ENCODE data around the gene ADAM8. TPM values are rescaled to one million over a fixed set of nuclear protein-coding genes. Genes with fewer than 3 reads are reported as not detected.

ADAM8 gene
- polyA plus RNA-seq, 1 donor from 2014 or later, result 70.9 TPM

- Mint-ChIP-seq H3K27me3 (peaks cover 2% of the 10 kb centered on the region), H3K4me3 (no peak overlapping the region), H3K36me3 (peaks cover under 1% of the 10 kb centered on the region), H3K4me1 (peaks cover 17 to 22% (median 21%) of the 10 kb centered on the region in 3 donors), H3K9me3 (no peaks in the 10 kb centered on the region), H3K27ac (no peak overlapping the region)
Observed at GRCh38 chr10:133280391-133281059, 3.9 kb upstream of the ADAM8 start.

- H3K4me3 Mint-ChIP-seq, result peak overlapping the region in 3 of 4 donors; percentile 45 to 91 (median 65)
- no peaks in the 10 kb centered on the region for H3K36me3 Mint-ChIP-seq
- peaks cover 17 to 25% (median 22%) of the 10 kb centered on the region in 3 donors for H3K4me1 Mint-ChIP-seq
- no peaks in the 10 kb centered on the region for H3K9me3 Mint-ChIP-seq
- H3K27ac Mint-ChIP-seq, result peak overlapping the region; percentile 53 to 98 (median 98)
- H3K27me3 Mint-ChIP-seq, result peaks cover 2% of the 10 kb centered on the region
Observed at GRCh38 chr10:133279326-133280226, 2.9 kb upstream of the ADAM8 start.

- no peaks in the 10 kb centered on the region for H3K36me3 Mint-ChIP-seq
- H3K4me1 Mint-ChIP-seq, result peaks cover 17 to 25% (median 22%) of the 10 kb centered on the region in 3 donors
- H3K27ac Mint-ChIP-seq, result peak overlapping the region; percentile 96 to 98 (median 98)
- no peaks in the 10 kb centered on the region for H3K9me3 Mint-ChIP-seq
- peak overlapping the region; percentile 81 to 92 (median 91) for H3K4me3 Mint-ChIP-seq
- peaks cover 2% of the 10 kb centered on the region for H3K27me3 Mint-ChIP-seq
Observed at GRCh38 chr10:133278577-133279265, 2.1 kb upstream of the ADAM8 start.

- H3K36me3 Mint-ChIP-seq, result no peaks in the 10 kb centered on the region
Observed at GRCh38 chr10:133277993-133278576, 1.4 kb upstream of the ADAM8 start.

GRCh38 chr10:133277277-133277992 is 767 bp upstream of the ADAM8 start:
- no peaks in the 10 kb centered on the region for H3K9me3 Mint-ChIP-seq
- H3K27ac Mint-ChIP-seq, result peak overlapping the region; percentile 89 to 98 (median 98)
- peak overlapping the region; percentile 81 to 97 (median 92) for H3K4me3 Mint-ChIP-seq
- H3K4me1 Mint-ChIP-seq, result peaks cover 17 to 25% (median 22%) of the 10 kb centered on the region in 3 donors
- peaks cover 2% of the 10 kb centered on the region for H3K27me3 Mint-ChIP-seq
- H3K36me3 Mint-ChIP-seq, result no peaks in the 10 kb centered on the region

More at GRCh38 chr10:133277993-133278576, 1.4 kb upstream of the ADAM8 start:
- Mint-ChIP-seq H3K27me3 (peaks cover 2% of the 10 kb centered on the region), H3K27ac (peak overlapping the region; percentile 96 to 98 (median 98)), H3K4me1 (peaks cover 17 to 25% (median 22%) of the 10 kb centered on the region in 3 donors), H3K9me3 (no peaks in the 10 kb centered on the region), H3K4me3 (peak overlapping the region; percentile 81 to 92 (median 91))

- peaks cover 2% of the 10 kb centered on the region for H3K27me3 Mint-ChIP-seq
- H3K4me3 Mint-ChIP-seq, result peak overlapping the region; percentile 89 to 97 (median 94)
- no peaks in the 10 kb centered on the region for H3K36me3 Mint-ChIP-seq
- H3K9me3 Mint-ChIP-seq, result no peaks in the 10 kb centered on the region
- H3K4me1 Mint-ChIP-seq, result peaks cover 17 to 25% (median 22%) of the 10 kb centered on the region in 3 donors
- peak overlapping the region; percentile 94 to 98 (median 98) for H3K27ac Mint-ChIP-seq
Observed at GRCh38 chr10:133276100-133276434, 601 bp downstream of the ADAM8 start.

GRCh38 chr10:133275684-133276092 is 980 bp downstream of the ADAM8 start:
- H3K27ac Mint-ChIP-seq, result peak overlapping the region; percentile 94 to 98 (median 98)
- H3K27me3 Mint-ChIP-seq, result peaks cover 2% of the 10 kb centered on the region
- H3K36me3 Mint-ChIP-seq, result no peaks in the 10 kb centered on the region
- peaks cover 17 to 25% (median 22%) of the 10 kb centered on the region in 3 donors for H3K4me1 Mint-ChIP-seq
- H3K9me3 Mint-ChIP-seq, result no peaks in the 10 kb centered on the region
- peak overlapping the region; percentile 89 to 97 (median 94) for H3K4me3 Mint-ChIP-seq

GRCh38 chr10:133274751-133275683 is 1.7 kb downstream of the ADAM8 start:
- H3K36me3 Mint-ChIP-seq, result no peaks in the 10 kb centered on the region
- peaks cover 17 to 24% (median 22%) of the 10 kb centered on the region in 3 donors for H3K4me1 Mint-ChIP-seq
- peak overlapping the region; percentile 89 to 97 (median 94) for H3K4me3 Mint-ChIP-seq
- peaks cover 2% of the 10 kb centered on the region for H3K27me3 Mint-ChIP-seq
- no peaks in the 10 kb centered on the region for H3K9me3 Mint-ChIP-seq
- H3K27ac Mint-ChIP-seq, result peak overlapping the region; percentile 94 to 98 (median 98)

GRCh38 chr10:133273534-133274143 is 3.0 kb downstream of the ADAM8 start:
- no peaks in the 10 kb centered on the region for H3K36me3 Mint-ChIP-seq
- no peaks in the 10 kb centered on the region for H3K9me3 Mint-ChIP-seq
- H3K27me3 Mint-ChIP-seq, result peaks cover 2% of the 10 kb centered on the region
- H3K4me3 Mint-ChIP-seq, result peak overlapping the region in 1 of 4 donors; percentile 12
- peak overlapping the region in 2 of 3 donors; percentile 7 to 73 for H3K27ac Mint-ChIP-seq
- peaks cover 10 to 13% (median 11%) of the 10 kb centered on the region in 3 donors for H3K4me1 Mint-ChIP-seq

GRCh38 chr10:133272964-133273420 is 3.7 kb downstream of the ADAM8 start:
- Mint-ChIP-seq H3K4me3 (no peak overlapping the region), H3K27me3 (no peaks in the 10 kb centered on the region), H3K27ac (peak overlapping the region in 2 of 3 donors; percentile 7 to 16), H3K4me1 (peaks cover 4 to 7% (median 4%) of the 10 kb centered on the region in 3 donors), H3K36me3 (no peaks in the 10 kb centered on the region), H3K9me3 (no peaks in the 10 kb centered on the region)

GRCh38 chr10:133272301-133272963 is 4.2 kb downstream of the ADAM8 start:
- no peak overlapping the region for H3K4me3 Mint-ChIP-seq
- H3K4me1 Mint-ChIP-seq, result peaks cover 0 to 4% (median 0%) of the 10 kb centered on the region in 3 donors
- no peaks in the 10 kb centered on the region for H3K9me3 Mint-ChIP-seq
- no peaks in the 10 kb centered on the region for H3K36me3 Mint-ChIP-seq
- peak overlapping the region in 1 of 3 donors; percentile 50 for H3K27ac Mint-ChIP-seq
- H3K27me3 Mint-ChIP-seq, result no peaks in the 10 kb centered on the region

All from IgD-negative memory B cell (primary cell).